ENCODE data around the gene B3GALNT1.

GRCh38 chr3:161126495-161126894, 21.3 kb upstream of the B3GALNT1 start:
- TF ChIP-seq CTCF (IDR thresholded peaks at IDR 0.05; ENCODE audit: low read depth, low read length) (no peak), EZH2phosphoT487 (IDR thresholded peaks at IDR 0.05; ENCODE audit: low read depth) (no peak)
